GM06990 (cell line): ENCODE results near the gene FUCA2.

Experiments
- DNase-seq: peaks from one replicate; pipeline ENCODE4 v3.0.0-alpha.2; 2011; ENCODE audit not compliant: insufficient read length; ENCODE audit errors: extremely low read depth
- H3K27me3 ChIP-seq: replicated peaks from 2 replicates; pipeline ENCODE4 v1.6.0; 2011; ENCODE audit warnings: low read length; ENCODE audit not compliant: control insufficient read depth, insufficient read depth
- H3K36me3 ChIP-seq: 2 replicates; pipeline ENCODE4 v1.5.1; 2011; ENCODE audit warnings: low read length; ENCODE audit not compliant: control insufficient read depth, insufficient read depth
- H3K4me3 ChIP-seq: replicated peaks from 2 replicates; pipeline ENCODE4 v1.5.1; 2011; ENCODE audit warnings: low read depth, mild to moderate bottlenecking, control low read depth, low read length
- CTCF ChIP-seq: IDR thresholded peaks from 2 replicates; pipeline ENCODE4 v1.5.1; 2011; ENCODE audit warnings: low read length, control low read depth, mild to moderate bottlenecking, inconsistent platforms; ENCODE audit not compliant: insufficient read depth, poor library complexity, severe bottlenecking

FUCA2 gene

DNA sequence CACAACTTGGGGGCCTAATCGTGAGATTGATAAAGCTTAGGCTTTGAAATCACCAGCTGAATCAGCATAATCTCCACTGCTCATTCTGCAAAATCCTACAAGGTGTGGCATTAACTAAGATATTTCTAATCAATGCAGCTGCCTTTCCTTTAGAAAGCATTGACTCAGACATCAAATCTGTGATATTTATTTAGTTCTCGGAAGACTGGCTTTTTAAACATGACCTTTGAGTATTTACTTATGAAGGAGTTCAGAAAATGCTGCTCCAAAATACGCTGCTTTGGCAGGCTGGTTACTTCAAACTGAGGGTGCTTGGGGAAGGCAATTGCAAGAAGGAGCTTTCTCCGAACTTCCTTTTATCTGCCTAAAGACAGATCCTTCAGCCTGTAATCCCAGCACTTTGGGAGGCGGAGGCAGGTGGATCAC, 23.7 kb upstream of the FUCA2 start:
- Histone ChIP-seq H3K27me3 (no peaks in the 10 kb centered on the region), H3K36me3 (no peaks in the 10 kb centered on the region), H3K4me3 (no peak overlapping the region)
- DNase-seq, result no peak
- no peak for TF ChIP-seq CTCF

DNA sequence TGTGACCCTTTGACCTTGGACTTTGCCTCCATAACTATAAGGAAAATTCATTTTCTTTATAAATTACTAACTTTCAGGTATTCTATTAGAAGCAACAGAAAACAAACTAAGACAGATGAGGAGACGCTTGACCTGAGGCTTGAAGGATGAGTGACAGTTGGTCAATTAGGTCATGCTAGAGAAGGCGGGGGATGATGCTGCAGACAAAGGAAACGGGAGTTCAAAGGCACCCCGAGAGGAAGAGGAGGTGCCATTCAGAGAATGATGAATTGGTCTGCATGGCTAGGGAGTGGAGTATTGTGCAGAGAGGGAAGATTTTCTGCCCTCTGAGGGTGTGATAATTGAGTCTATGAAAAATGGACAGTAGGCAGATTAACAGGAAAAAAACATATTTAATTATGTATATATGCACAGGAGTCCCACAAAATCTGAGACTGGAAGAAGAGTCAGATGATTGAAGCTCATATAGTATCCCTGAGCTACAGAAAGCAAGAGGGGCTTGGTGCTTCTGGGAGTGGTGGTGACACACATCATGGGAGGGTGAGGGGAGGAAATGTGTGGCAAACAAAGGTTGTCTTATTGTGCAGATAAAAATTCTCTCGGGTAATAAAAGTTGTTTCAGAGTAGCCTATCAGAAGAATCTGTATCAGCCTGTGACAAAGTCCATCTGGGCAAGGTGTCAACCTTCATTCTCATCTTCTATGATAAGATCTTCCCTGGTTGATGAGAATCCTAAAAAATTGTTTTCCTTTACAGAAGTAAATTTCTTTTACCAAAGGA, 20.4 kb upstream of the FUCA2 start:
- Histone ChIP-seq H3K27me3 (no peaks in the 10 kb centered on the region), H3K4me3 (no peak overlapping the region), H3K36me3 (no peaks in the 10 kb centered on the region)
- no peak for DNase-seq
- no peak for TF ChIP-seq CTCF

- TF ChIP-seq CTCF, result no peak
- Histone ChIP-seq H3K4me3 (no peak overlapping the region), H3K36me3 (no peaks in the 10 kb centered on the region), H3K27me3 (no peaks in the 10 kb centered on the region)
- DNase-seq, result no peak
These were observed 17.6 kb upstream of the FUCA2 start for GRCh38 chr6:143529095-143529494.

GRCh38 chr6:143528164-143528811, 16.8 kb upstream of the FUCA2 start:
- no peak for TF ChIP-seq CTCF
- no peak overlapping the region for H3K4me3 ChIP-seq
- no peaks in the 10 kb centered on the region for H3K36me3 ChIP-seq
- no peaks in the 10 kb centered on the region for H3K27me3 ChIP-seq
- peak; percentile 35 for DNase-seq

GRCh38 chr6:143527677-143528076, 16.2 kb upstream of the FUCA2 start:
- no peak overlapping the region for H3K4me3 ChIP-seq
- no peak for TF ChIP-seq CTCF
- no peaks in the 10 kb centered on the region for H3K27me3 ChIP-seq
- H3K36me3 ChIP-seq, result no peaks in the 10 kb centered on the region
- no peak for DNase-seq
